ENCODE data around the gene PLEKHG4B. TPM values are rescaled to one million over a fixed set of nuclear protein-coding genes. Genes with fewer than 3 reads are reported as not detected.
A peak's percentile ranks its signal among the peaks of the same experiment; 100 is the strongest.

PLEKHG4B gene
- total RNA-seq, 1 experiment from 2014 or later = 44.3 TPM

DNA sequence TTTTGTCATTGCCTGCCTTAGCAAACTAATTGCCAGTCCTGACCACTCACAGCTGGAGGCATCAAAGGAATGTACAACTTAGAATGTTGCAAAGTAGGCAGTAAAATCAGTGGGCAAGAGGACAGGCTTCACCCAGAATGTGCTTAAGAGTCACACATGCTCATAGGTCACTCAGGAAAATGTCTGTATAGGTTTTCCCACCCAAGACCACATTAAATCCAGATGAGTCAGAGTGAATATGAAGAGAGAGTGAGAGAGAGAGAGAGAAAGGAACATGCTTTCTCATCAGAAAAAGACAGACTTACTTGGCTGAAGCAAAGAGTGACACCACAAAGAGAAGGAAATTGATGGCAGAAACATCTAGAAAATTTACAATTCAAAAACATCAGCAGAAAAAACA, 37.9 kb downstream of the PLEKHG4B start:
- Mint-ChIP-seq H3K36me3 (ENCODE audit: insufficient read depth in 1 of 3, low read depth in 3 of 3) (peaks cover 65 to 78% (median 68%) of the 10 kb centered on the region in 3 experiments), H3K27me3 (ENCODE audit: low read depth) (no peaks in the 10 kb centered on the region), H3K9me3 (peaks cover 17 to 22% of the 10 kb centered on the region in 2 experiments), H3K4me3 (no peak overlapping the region), H3K27ac (peak overlapping the region in 2 of 3 experiments; percentile 0 to 66; a peak in 3 of 7 replicates), H3K4me1 (peaks cover 60 to 74% of the 10 kb centered on the region in 2 experiments)
- Histone ChIP-seq H3K18ac (ENCODE audit: insufficient read length, low read depth, low read length) (no peak overlapping the region), H3K9ac (ENCODE audit: extremely low read depth, insufficient read length, low read length) (no peak overlapping the region), H3T11ph (ENCODE audit: low read length) (no peak overlapping the region), H2BK5ac (ENCODE audit: insufficient read length, low read length) (no peak overlapping the region), H2BK15ac (ENCODE audit: low read depth, low read length) (no peak overlapping the region), H3K4ac (ENCODE audit: low read depth, low read length) (no peak overlapping the region), H3K27ac (ENCODE audit: insufficient read length, low read depth, low read length) (peak overlapping the region; percentile 21), H2BK12ac (ENCODE audit: insufficient read length, low read depth, low read length) (no peak overlapping the region), H2AK5ac (ENCODE audit: insufficient read length, low read length) (no peak overlapping the region), H4K5ac (ENCODE audit: insufficient read length, low read depth, low read length) (no peak overlapping the region), H3K56ac (ENCODE audit: insufficient read length, low read depth, low read length) (no peak overlapping the region), H3K79me2 (ENCODE audit: insufficient read depth, low read length) (peaks cover 5% of the 10 kb centered on the region; the same call in 1 of the 2 replicates), H3K27me3 (ENCODE audit: insufficient read depth, low read length) (no peaks in the 10 kb centered on the region), H3K79me1 (ENCODE audit: insufficient read depth, low read depth, low read length, poor library complexity, severe bottlenecking) (peaks cover 5% of the 10 kb centered on the region), H2AFZ (ENCODE audit: low read length) (no peak overlapping the region), H3K4me2 (ENCODE audit: insufficient read depth, insufficient read length, low read length) (no peak overlapping the region), H4K91ac (ENCODE audit: insufficient read length, low read depth, low read length) (no peak overlapping the region), H3K4me1 (ENCODE audit: insufficient read depth, low read length) (peaks cover 25% of the 10 kb centered on the region), H3K23me2 (ENCODE audit: insufficient read length, low read depth, low read length, poor library complexity, severe bottlenecking) (no peaks in the 10 kb centered on the region), H3K9me3 (ENCODE audit: control insufficient read depth, low read depth, low read length) (peaks cover 5% of the 10 kb centered on the region), H4K20me1 (ENCODE audit: control insufficient read depth, insufficient read depth, insufficient read length) (no peaks in the 10 kb centered on the region), H3K14ac (ENCODE audit: insufficient read depth, low read length) (no peak overlapping the region), H4K8ac (replicated peaks; ENCODE audit: insufficient read length, low read depth, low read length) (no peak overlapping the region), H2BK120ac (ENCODE audit: low read depth, low read length, poor library complexity, severe bottlenecking) (no peak overlapping the region), H2BK20ac (ENCODE audit: low read depth, low read length, poor library complexity, severe bottlenecking) (no peak overlapping the region), H3K23ac (ENCODE audit: insufficient read length, low read depth, low read length) (no peak overlapping the region)
- no peak for DNase-seq
- TF ChIP-seq, protein P1, sequence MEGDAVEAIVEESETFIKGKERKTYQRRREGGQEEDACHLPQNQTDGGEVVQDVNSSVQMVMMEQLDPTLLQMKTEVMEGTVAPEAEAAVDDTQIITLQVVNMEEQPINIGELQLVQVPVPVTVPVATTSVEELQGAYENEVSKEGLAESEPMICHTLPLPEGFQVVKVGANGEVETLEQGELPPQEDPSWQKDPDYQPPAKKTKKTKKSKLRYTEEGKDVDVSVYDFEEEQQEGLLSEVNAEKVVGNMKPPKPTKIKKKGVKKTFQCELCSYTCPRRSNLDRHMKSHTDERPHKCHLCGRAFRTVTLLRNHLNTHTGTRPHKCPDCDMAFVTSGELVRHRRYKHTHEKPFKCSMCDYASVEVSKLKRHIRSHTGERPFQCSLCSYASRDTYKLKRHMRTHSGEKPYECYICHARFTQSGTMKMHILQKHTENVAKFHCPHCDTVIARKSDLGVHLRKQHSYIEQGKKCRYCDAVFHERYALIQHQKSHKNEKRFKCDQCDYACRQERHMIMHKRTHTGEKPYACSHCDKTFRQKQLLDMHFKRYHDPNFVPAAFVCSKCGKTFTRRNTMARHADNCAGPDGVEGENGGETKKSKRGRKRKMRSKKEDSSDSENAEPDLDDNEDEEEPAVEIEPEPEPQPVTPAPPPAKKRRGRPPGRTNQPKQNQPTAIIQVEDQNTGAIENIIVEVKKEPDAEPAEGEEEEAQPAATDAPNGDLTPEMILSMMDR (conservative IDR thresholded peaks at IDR 0.05) = no peak

All from H9 (cell line).